Skin of body (tissue), 2 donors: ENCODE data around the gene IRAK2. TPM values are rescaled to one million over a fixed set of nuclear protein-coding genes. Genes with fewer than 3 reads are reported as not detected.
"Not testable (repeated sequence)": the region's sequence is repeated elsewhere in the genome, so short reads cannot be mapped to it uniquely, and the experiment has no call there.

Experiments
- DNase-seq: peaks from one replicate; lab custom pipeline; 2025; lab: John Stamatoyannopoulos, UW
- total RNA-seq: library from RNA; depleted of rRNA; stranded (reverse); fragments of >200 nt; gene quantifications from one replicate; pipeline ENCODE4 v1.2.3, GENCODE V29; 2014

The IRAK2 gene
- total RNA-seq, 1 donor from 2014 or later = 3.8 TPM

- no peak for DNase-seq
Measured at GRCh38 chr3:10249833-10250232, 85.1 kb downstream of the IRAK2 start.

- no peak for DNase-seq
Measured at GRCh38 chr3:10251006-10251405, 86.3 kb downstream of the IRAK2 start.

GRCh38 chr3:10253731-10254130 lies 89.0 kb downstream of the IRAK2 start:
- no peak for DNase-seq

GRCh38 chr3:10255835-10256234 lies 91.1 kb downstream of the IRAK2 start:
- no peak for DNase-seq

- DNase-seq = no peak
Measured at GRCh38 chr3:10259036-10259435, 94.3 kb downstream of the IRAK2 start.

- no peak for DNase-seq
Measured at GRCh38 chr3:10259798-10260197, 95.1 kb downstream of the IRAK2 start.

GRCh38 chr3:10260211-10260701 lies 95.5 kb downstream of the IRAK2 start:
- DNase-seq = no peak

- DNase-seq = no peak
Measured at GRCh38 chr3:10262027-10262426, 97.3 kb downstream of the IRAK2 start.

GRCh38 chr3:10263646-10264363 lies 99.1 kb downstream of the IRAK2 start:
- peak; percentile 3 for DNase-seq

GRCh38 chr3:10265833-10266232 lies 101.1 kb downstream of the IRAK2 start:
- no peak for DNase-seq

GRCh38 chr3:10266936-10267335 lies 102.2 kb downstream of the IRAK2 start:
- DNase-seq = not testable (repeated sequence)

- no peak for DNase-seq
Measured at GRCh38 chr3:10268116-10268515, 103.4 kb downstream of the IRAK2 start.

- no peak for DNase-seq
Measured at GRCh38 chr3:10268930-10269329, 104.2 kb downstream of the IRAK2 start.

GRCh38 chr3:10269443-10269842 lies 104.7 kb downstream of the IRAK2 start:
- DNase-seq = no peak

- DNase-seq = not testable (repeated sequence)
Measured at GRCh38 chr3:10272476-10272875, 107.8 kb downstream of the IRAK2 start.

- no peak for DNase-seq
Measured at GRCh38 chr3:10272977-10273376, 108.3 kb downstream of the IRAK2 start.

- DNase-seq = no peak
Measured at GRCh38 chr3:10273702-10274305, 109.1 kb downstream of the IRAK2 start.

- DNase-seq = no peak
Measured at GRCh38 chr3:10274601-10275000, 109.9 kb downstream of the IRAK2 start.

GRCh38 chr3:10277115-10277625 lies 112.5 kb downstream of the IRAK2 start:
- no peak for DNase-seq

- no peak for DNase-seq
Measured at GRCh38 chr3:10278501-10278900, 113.8 kb downstream of the IRAK2 start.

GRCh38 chr3:10279384-10280176 lies 114.9 kb downstream of the IRAK2 start:
- no peak for DNase-seq

- DNase-seq = no peak
Measured at GRCh38 chr3:10280177-10280529, 115.4 kb downstream of the IRAK2 start.
